Liver (tissue), 9 donors: ENCODE data around the gene ZSWIM1. TPM values are rescaled to one million over a fixed set of nuclear protein-coding genes. Genes with fewer than 3 reads are reported as not detected.
A peak's percentile ranks its signal among the peaks of the same experiment; 100 is the strongest.

ENCODE experiments used
- DNase-seq: peaks from one replicate; pipeline ENCODE4 v3.0.0-alpha.2; 2017; ENCODE audit warnings: low spot score
- H3K27ac ChIP-seq, 2 donors: one replicate each; pipeline ENCODE4 v1.7.0; 2013; ENCODE audit warnings: inconsistent platforms in 2 of 2, low read length in 2 of 2, control low read depth in 1 of 2, low read depth in 1 of 2, mild to moderate bottlenecking in 1 of 2
- H3K27me3 ChIP-seq, 4 donors: one replicate each; pipeline versions ENCODE4 v1.6.1 to v1.7.0; 2013; ENCODE audit warnings: low read length in 3 of 4, inconsistent platforms in 1 of 4, mild to moderate bottlenecking in 1 of 4, moderate library complexity in 1 of 4; ENCODE audit not compliant: control insufficient read depth in 4 of 4, insufficient read depth in 4 of 4
- H3K36me3 ChIP-seq, 4 donors: one replicate each; pipeline versions ENCODE4 v1.6.1 to v1.7.0; 2013; ENCODE audit warnings: low read length in 3 of 4, mild to moderate bottlenecking in 3 of 4, low read depth in 1 of 4, moderate library complexity in 1 of 4; ENCODE audit not compliant: control insufficient read depth in 4 of 4, insufficient read depth in 3 of 4
- H3K4me1 ChIP-seq, 4 donors: one replicate each; pipeline versions ENCODE4 v1.6.1 to v1.7.0; 2013; ENCODE audit warnings: low read length in 3 of 4, mild to moderate bottlenecking in 3 of 4, moderate library complexity in 1 of 4; ENCODE audit not compliant: control insufficient read depth in 4 of 4, insufficient read depth in 4 of 4
- H3K4me3 ChIP-seq, 3 donors: one replicate each; pipeline versions ENCODE4 v1.6.1 to v1.7.0; 2013; ENCODE audit warnings: low read length in 3 of 3, control low read depth in 1 of 3, low read depth in 1 of 3, mild to moderate bottlenecking in 1 of 3
- H3K9ac ChIP-seq, 2 donors: one replicate each; pipeline ENCODE4 v1.7.0; 2013; ENCODE audit warnings: low read length in 2 of 2, mild to moderate bottlenecking in 2 of 2, moderate library complexity in 2 of 2, control low read depth in 1 of 2, low read depth in 1 of 2
- H3K9me3 ChIP-seq, 4 donors: one replicate each; pipeline versions ENCODE4 v1.6.1 to v1.7.0; 2013; ENCODE audit warnings: low read length in 3 of 4; ENCODE audit not compliant: control insufficient read depth in 4 of 4
- ATF3 ChIP-seq: IDR thresholded peaks from 2 replicates; pipeline ENCODE4 v1.6.1; 2016; ENCODE audit warnings: antibody characterized with exemption
- CTCF ChIP-seq: fragments of 150-350 bp; IDR thresholded peaks from 2 replicates; pipeline ENCODE4 v1.5.1; 2017; ENCODE audit warnings: improper control_type of control experiment, low read depth, low read length; ENCODE audit not compliant: missing input control
- EGR1 ChIP-seq, 2 donors: IDR thresholded peaks; 2 replicates each; pipeline ENCODE4 v1.6.1; 2016 to 2018; ENCODE audit warnings: antibody characterized with exemption in 2 of 2, low read depth in 2 of 2
- FOXA1 ChIP-seq: IDR thresholded peaks from 2 replicates; pipeline ENCODE4 v1.6.1; 2016; ENCODE audit warnings: antibody characterized with exemption
- FOXA2 ChIP-seq: IDR thresholded peaks from 2 replicates; pipeline ENCODE4 v1.6.1; 2016; ENCODE audit warnings: antibody characterized with exemption
- GABPA ChIP-seq, 2 donors: IDR thresholded peaks in 1 of 2; conservative IDR thresholded peaks in 1 of 2; 2 replicates each; pipeline ENCODE4 v1.6.1; 2016; ENCODE audit warnings: antibody characterized with exemption in 2 of 2, mild to moderate bottlenecking in 1 of 2, moderate library complexity in 1 of 2
- HNF4A ChIP-seq, 2 donors: conservative IDR thresholded peaks; 2 replicates each; pipeline ENCODE4 v1.6.1; 2016; ENCODE audit warnings: antibody characterized with exemption in 2 of 2, mild to moderate bottlenecking in 2 of 2
- HNF4G ChIP-seq: IDR thresholded peaks from 2 replicates; pipeline ENCODE4 v1.6.1; 2016; ENCODE audit warnings: antibody characterized with exemption
- JUND ChIP-seq, 2 donors: IDR thresholded peaks; 2 replicates each; pipeline ENCODE4 v1.6.1; 2016; ENCODE audit warnings: antibody characterized with exemption in 2 of 2
- MAX ChIP-seq: IDR thresholded peaks from 2 replicates; pipeline ENCODE4 v1.6.1; 2016; ENCODE audit warnings: antibody characterized with exemption
- NR2F2 ChIP-seq: IDR thresholded peaks from 2 replicates; pipeline ENCODE4 v1.6.1; 2016; ENCODE audit warnings: antibody characterized with exemption
- RAD21 ChIP-seq, 2 donors: IDR thresholded peaks; 2 replicates each; pipeline ENCODE4 v1.6.1; 2016; ENCODE audit warnings: antibody characterized with exemption in 2 of 2, mild to moderate bottlenecking in 2 of 2
- REST ChIP-seq: IDR thresholded peaks from 2 replicates; pipeline ENCODE4 v1.6.1; 2016; ENCODE audit warnings: antibody characterized with exemption, mild to moderate bottlenecking
- RXRA ChIP-seq, 2 donors: IDR thresholded peaks; 2 replicates each; pipeline ENCODE4 v1.6.1; 2017 to 2018; ENCODE audit warnings: antibody characterized with exemption in 2 of 2, mild to moderate bottlenecking in 1 of 2
- SP1 ChIP-seq: IDR thresholded peaks from 2 replicates; pipeline ENCODE4 v1.6.1; 2018; ENCODE audit warnings: antibody characterized with exemption, mild to moderate bottlenecking
- TAF1 ChIP-seq: conservative IDR thresholded peaks from 2 replicates; pipeline ENCODE4 v1.6.1; 2016; ENCODE audit warnings: antibody characterized with exemption, mild to moderate bottlenecking
- YY1 ChIP-seq: IDR thresholded peaks from 2 replicates; pipeline ENCODE4 v1.6.1; 2016; ENCODE audit warnings: antibody characterized with exemption, mild to moderate bottlenecking
- ZBTB33 ChIP-seq: IDR thresholded peaks from 2 replicates; pipeline ENCODE4 v1.6.1; 2016; ENCODE audit warnings: antibody characterized with exemption
- WGBS: extraction: QIAGEN DNeasy Blood & Tissue Kit; methylation state at CpG from one replicate; pipeline ENCODE4 v1.1.7; 2013; 5-methylcytosine and 5-hydroxymethylcytosine counted together
- polyA plus RNA-seq, 2 donors: library from polyadenylated mRNA; stranded (reverse) in 1 of 2; unstranded in 1 of 2; fragments of 200-250 nt in 1 of 2; fragments of >200 nt in 1 of 2; fragmentation: Nextera tagmentation in 1 of 2; extraction: Ambion mirVana in 1 of 2; gene quantifications; one replicate each; pipeline versions ENCODE4 v1.2.1 to v1.2.3, GENCODE V29; 2013 to 2015
- total RNA-seq, 2 donors: library from RNA; depleted of rRNA; stranded (reverse); fragments of >200 nt; gene quantifications; one replicate each; pipeline ENCODE4 v1.2.3, GENCODE V29; 2014
- donor health status: healthy.
- donor health status: healthy.
- donor health status: healthy.
- donor health status: healthy.
- donor health status: healthy.

Gene ZSWIM1
- total RNA-seq, result 1 to 10 TPM; 2.2 to 5.0 TPM
- 1 to 10 TPM; 2.1 to 2.4 TPM for polyA plus RNA-seq

- Histone ChIP-seq H3K4me3 (peak within 1 kb of the TSS; percentile 65 to 88 (median 77)), H3K27ac (peak within 1 kb of the TSS; percentile 73 to 82), H3K9me3 (no peaks in the 10 kb centered on the region), H3K36me3 (peaks cover 6 to 30% (median 15%) of the 10 kb centered on the region in 4 donors), H3K4me1 (peaks cover 0 to 9% (median 4%) of the 10 kb centered on the region in 4 donors), H3K27me3 (no peaks in the 10 kb centered on the region), H3K9ac (peak within 1 kb of the TSS; percentile 66 to 92)
- peak; percentile 100 for DNase-seq
- WGBS, result under 1% methylated on average over 23 of the region's 23 CpGs
- TF ChIP-seq MAX (no peak), TAF1 (peak; percentile 79), EGR1 (IDR thresholded peaks at IDR 0.05; ENCODE audit: low read depth in 2 of 2) (no peak), YY1 (peak; percentile 99), REST (peak; percentile 90), HNF4G (no peak), CTCF (peak; percentile 1), JUND (IDR thresholded peaks at IDR 0.05) (no peak), SP1 (peak; percentile 98), ZBTB33 (no peak), RXRA (IDR thresholded peaks at IDR 0.05) (peak; percentile 81 to 91), GABPA (IDR thresholded peaks at IDR 0.05 in 1 of 2, conservative IDR thresholded peaks at IDR 0.05 in 1 of 2) (peak in 1 of 2 donors; percentile 9), FOXA1 (no peak), HNF4A (conservative IDR thresholded peaks at IDR 0.05) (peak; percentile 23 to 68), ATF3 (no peak), FOXA2 (no peak), RAD21 (IDR thresholded peaks at IDR 0.05) (peak in 1 of 2 donors; percentile 25), NR2F2 (peak; percentile 99)
Observed at GRCh38 chr20:45880988-45881788, at the start of gene ZSWIM1. TSS of gene ZSWIM1 (plus strand) at chr20:45881227. CDS start at chr20:45882593, 1,366 bp downstream.
